Right lobe of liver (tissue), 6 donors: ENCODE data around the gene BCKDHB. TPM values are rescaled to one million over a fixed set of nuclear protein-coding genes. Genes with fewer than 3 reads are reported as not detected.
"Not testable (repeated sequence)": the region's sequence is repeated elsewhere in the genome, so short reads cannot be mapped to it uniquely, and the experiment has no call there.

Source experiments
- ATAC-seq, 4 donors: fragments of 200-7000 bp; cut with Tn5 transposase; one replicate each; pipeline ENCODE4 v1.9.1; 2020; ENCODE audit warnings: mild to moderate bottlenecking in 4 of 4, moderate library complexity in 4 of 4
- DNase-seq, 3 donors: peaks; one replicate each; pipeline ENCODE4 v3.0.0-alpha.2; 2020
- H3K27ac ChIP-seq, 3 donors: fragments of 200-600 bp; one replicate each; pipeline ENCODE4 v1.8.0; 2022
- H3K27me3 ChIP-seq, 2 donors: fragments of 200-600 bp; one replicate each; pipeline ENCODE4 v1.8.0; 2022
- H3K36me3 ChIP-seq, 4 donors: fragments of 200-600 bp; sonication (generic) in 1 of 4; one replicate each; pipeline versions ENCODE4 v1.5.1 to v1.8.0; 2017 to 2022; ENCODE audit warnings: control low read depth in 1 of 4
- H3K4me1 ChIP-seq, 4 donors: fragments of 200-600 bp; sonication (generic) in 1 of 4; one replicate each; pipeline versions ENCODE4 v1.5.1 to v1.8.0; 2017 to 2022; ENCODE audit warnings: control low read depth in 1 of 4
- H3K4me3 ChIP-seq, 3 donors: fragments of 200-600 bp; one replicate each; pipeline ENCODE4 v1.8.0; 2022
- H3K9me3 ChIP-seq, 4 donors: fragments of 200-600 bp; sonication (generic) in 1 of 4; one replicate each; pipeline versions ENCODE4 v1.5.1 to v1.8.0; 2017 to 2022; ENCODE audit warnings: control low read depth in 1 of 4
- POLR2A ChIP-seq: fragments of 450-650 bp; IDR thresholded peaks from one replicate; pipeline ENCODE4 v1.6.1; 2017; ENCODE audit warnings: antibody characterized with exemption, mild to moderate bottlenecking
- WGBS: methylation state at CpG from one replicate; pipeline ENCODE4 v1.1.6; 2018; ENCODE audit warnings: low coverage, low lambda C conversion rate; ENCODE audit not compliant: insufficient coverage; ENCODE audit errors: missing lambda C conversion rate; 5-methylcytosine and 5-hydroxymethylcytosine counted together
- intact Hi-C, 2 donors: fragments of 100-400 bp; cut with DNase I; formaldehyde crosslinking; loops; one replicate each; pipeline versions ENCODE4 v1.11.2 to v1.14.1; 2022
- total RNA-seq, 6 experiments: library from RNA; depleted of rRNA in 2 of 6; stranded (reverse); fragments of >200 nt in 2 of 6; fragmentation: NEBNext Ultra II Directional in 3 of 6; extraction: Animal tissue kit (Norgen Biotek cat#: 25700) in 3 of 6; gene quantifications; one replicate each; pipeline versions ENCODE4 v1.1.0 to v1.2.4, GENCODE V29; 2016 to 2023
- TF ChIP-seq, protein P1 (sequence below), 4 donors: fragments of 200-600 bp in 3 of 4; fragments of 450-650 bp in 1 of 4; IDR thresholded peaks; one replicate each; pipeline versions ENCODE4 v1.5.1 to v1.8.0; 2016 to 2022; ENCODE audit warnings: antibody characterized with exemption in 4 of 4, mild to moderate bottlenecking in 2 of 4
- donor health status: DM: no; HTN: yes; CAD: no.
- donor health status: DM: no; HTN: no; CAD: no.
- donor health status: DM: no; HTN: no; CAD: no.
- donor health status: DM: no; HTN: yes; CAD: no.
- donor health status: DM: no; HTN: yes; CAD: no.

Gene BCKDHB
- total RNA-seq, 6 experiments from 2014 or later = 22.1 to 57.2 (median 43.9) TPM

DNA sequence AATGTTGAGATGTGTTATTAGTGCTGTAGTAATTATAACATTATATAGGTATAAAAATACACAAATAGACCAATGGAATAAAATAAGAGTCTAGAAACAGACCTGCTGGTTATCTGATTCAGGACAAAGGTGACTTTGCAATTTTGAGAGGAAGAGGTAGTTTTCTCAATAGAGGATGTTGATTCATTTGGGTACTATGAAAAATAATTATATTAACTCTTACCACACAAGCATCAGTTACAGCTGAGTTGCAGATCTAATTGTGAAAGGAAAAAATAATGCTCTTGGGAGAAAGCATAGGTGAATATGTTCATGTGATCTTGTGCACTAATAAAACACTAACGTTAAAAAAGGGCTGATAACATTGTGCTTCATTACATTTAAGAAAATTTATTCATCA, 103.0 kb downstream of the BCKDHB start:
- H3K4me1 ChIP-seq = no peaks in the 10 kb centered on the region
- DNase-seq (no peak), ATAC-seq (no peak)
- peaks cover 0 to 4% (median 0%) of the 10 kb centered on the region in 4 donors for H3K36me3 ChIP-seq
- H3K4me3 ChIP-seq = no peak overlapping the region
- H3K9me3 ChIP-seq = no peaks in the 10 kb centered on the region
- 83% methylated on average over 1 of the region's 1 CpG for WGBS
- H3K27me3 ChIP-seq = no peaks in the 10 kb centered on the region
- TF ChIP-seq, protein P1, sequence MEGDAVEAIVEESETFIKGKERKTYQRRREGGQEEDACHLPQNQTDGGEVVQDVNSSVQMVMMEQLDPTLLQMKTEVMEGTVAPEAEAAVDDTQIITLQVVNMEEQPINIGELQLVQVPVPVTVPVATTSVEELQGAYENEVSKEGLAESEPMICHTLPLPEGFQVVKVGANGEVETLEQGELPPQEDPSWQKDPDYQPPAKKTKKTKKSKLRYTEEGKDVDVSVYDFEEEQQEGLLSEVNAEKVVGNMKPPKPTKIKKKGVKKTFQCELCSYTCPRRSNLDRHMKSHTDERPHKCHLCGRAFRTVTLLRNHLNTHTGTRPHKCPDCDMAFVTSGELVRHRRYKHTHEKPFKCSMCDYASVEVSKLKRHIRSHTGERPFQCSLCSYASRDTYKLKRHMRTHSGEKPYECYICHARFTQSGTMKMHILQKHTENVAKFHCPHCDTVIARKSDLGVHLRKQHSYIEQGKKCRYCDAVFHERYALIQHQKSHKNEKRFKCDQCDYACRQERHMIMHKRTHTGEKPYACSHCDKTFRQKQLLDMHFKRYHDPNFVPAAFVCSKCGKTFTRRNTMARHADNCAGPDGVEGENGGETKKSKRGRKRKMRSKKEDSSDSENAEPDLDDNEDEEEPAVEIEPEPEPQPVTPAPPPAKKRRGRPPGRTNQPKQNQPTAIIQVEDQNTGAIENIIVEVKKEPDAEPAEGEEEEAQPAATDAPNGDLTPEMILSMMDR (IDR thresholded peaks at IDR 0.05) = no peak
- no peak for TF ChIP-seq POLR2A
- intact Hi-C loops = no loop called here
- H3K27ac ChIP-seq = no peak overlapping the region

DNA sequence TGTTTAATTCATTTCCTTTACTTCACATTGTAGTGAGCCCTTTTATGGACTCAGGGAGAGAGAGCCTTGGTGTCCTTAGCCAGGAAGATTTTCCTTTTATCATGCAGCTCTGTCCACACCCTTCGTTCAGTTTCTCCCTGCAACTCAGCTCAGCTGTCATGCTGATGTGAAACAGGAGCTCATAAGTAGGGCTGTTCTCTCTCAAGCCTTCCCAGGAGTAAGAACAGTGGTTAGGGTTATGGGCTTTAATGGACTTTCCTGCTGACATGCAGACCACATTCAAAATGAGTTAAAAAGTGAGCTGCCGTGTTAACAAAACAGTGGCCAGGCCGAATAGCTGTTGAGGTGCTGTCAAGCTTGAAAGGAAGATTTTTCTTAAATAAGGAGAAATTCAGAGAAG, 104.1 kb downstream of the BCKDHB start:
- DNase-seq (no peak), ATAC-seq (no peak)
- H3K36me3 ChIP-seq = no peaks in the 10 kb centered on the region
- intact Hi-C loops = no loop called here
- H3K27me3 ChIP-seq = no peaks in the 10 kb centered on the region
- H3K4me1 ChIP-seq = no peaks in the 10 kb centered on the region
- TF ChIP-seq, protein P1 (IDR thresholded peaks at IDR 0.05) = no peak
- TF ChIP-seq POLR2A = no peak
- H3K27ac ChIP-seq = no peak overlapping the region
- no peaks in the 10 kb centered on the region for H3K9me3 ChIP-seq
- no peak overlapping the region for H3K4me3 ChIP-seq
- 67% methylated on average over 3 of the region's 3 CpGs for WGBS

DNA sequence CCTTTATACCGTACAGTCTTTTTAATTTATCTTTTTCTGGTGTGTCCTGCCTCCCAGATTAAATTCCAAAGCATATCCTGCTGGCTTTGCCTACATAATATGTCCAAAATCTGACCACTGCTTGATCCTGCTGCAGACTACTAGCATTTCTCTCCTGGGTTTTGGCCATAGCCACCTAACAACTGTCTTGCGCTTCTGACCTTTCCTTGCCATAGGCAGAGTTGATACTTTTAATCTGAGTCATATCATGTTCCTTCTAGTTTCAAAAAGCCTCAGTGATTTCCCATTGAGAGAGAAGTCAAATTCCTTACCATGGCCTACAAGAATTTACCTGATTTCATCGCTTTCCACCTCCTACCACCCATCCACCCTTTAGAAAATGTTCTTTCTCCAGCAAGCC, 104.8 kb downstream of the BCKDHB start:
- TF ChIP-seq POLR2A = no peak
- TF ChIP-seq, protein P1 (IDR thresholded peaks at IDR 0.05) = no peak
- intact Hi-C loops = no loop called here

DNA sequence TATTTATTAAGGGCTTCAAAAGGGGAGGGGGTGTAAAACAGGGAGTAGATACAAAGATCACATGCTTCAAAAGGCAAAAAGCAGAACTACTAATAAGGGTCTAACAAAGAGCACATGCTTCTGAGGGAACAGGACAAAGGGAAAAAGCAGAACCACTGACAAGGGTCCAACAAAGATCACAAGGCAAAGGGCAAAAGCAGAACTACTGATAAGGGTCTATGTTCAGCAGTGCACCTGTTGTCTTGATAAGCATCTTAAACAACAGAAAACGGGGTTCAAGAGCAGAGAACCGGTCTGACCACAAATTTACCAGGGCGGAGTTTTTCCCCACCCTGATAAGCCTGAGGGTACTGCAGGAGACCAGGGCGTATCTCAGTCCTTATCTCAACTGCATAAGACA, 105.4 kb downstream of the BCKDHB start:
- H3K4me3 ChIP-seq, H3K36me3 ChIP-seq, intact Hi-C loops, H3K4me1 ChIP-seq, DNase-seq, H3K27ac ChIP-seq, ATAC-seq, H3K27me3 ChIP-seq, H3K9me3 ChIP-seq: not testable (repeated sequence)
- WGBS = 67% methylated on average over 4 of the region's 4 CpGs

More for the DNA sequence above, 104.8 kb downstream of the BCKDHB start:
- ATAC-seq = no peak
- 86% methylated on average over 3 of the region's 3 CpGs for WGBS
- H3K27ac ChIP-seq = no peak overlapping the region
- H3K9me3 ChIP-seq = no peaks in the 10 kb centered on the region
- no peaks in the 10 kb centered on the region for H3K4me1 ChIP-seq
- DNase-seq = no peak
- H3K36me3 ChIP-seq = no peaks in the 10 kb centered on the region
- no peaks in the 10 kb centered on the region for H3K27me3 ChIP-seq
- no peak overlapping the region for H3K4me3 ChIP-seq

DNA sequence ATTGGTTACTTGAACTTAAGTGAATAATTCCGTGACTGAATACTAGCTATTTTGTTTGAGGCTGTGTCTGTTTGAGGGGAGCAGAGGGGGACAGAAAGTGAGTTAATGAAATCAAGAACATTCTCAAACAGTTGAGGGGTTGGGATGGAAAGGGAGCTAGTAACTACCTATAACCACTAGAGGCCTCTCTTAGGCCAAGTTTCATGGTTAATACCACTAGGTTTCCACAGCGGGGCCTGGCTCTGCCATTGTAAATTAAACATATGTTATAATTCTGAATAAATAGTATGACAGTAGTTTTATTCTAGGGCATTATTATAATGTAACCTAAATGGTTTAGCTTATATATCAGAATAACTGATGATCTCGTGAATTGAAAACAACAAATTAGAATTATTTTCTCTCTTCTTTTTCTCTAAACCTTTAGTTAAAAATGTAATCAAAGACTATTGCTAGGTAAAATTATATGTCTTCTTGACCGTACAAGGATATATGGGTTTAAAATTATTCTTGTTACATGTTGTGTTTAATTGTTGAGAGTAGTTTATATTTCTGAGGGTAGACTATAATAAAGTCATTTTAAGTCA, 108.1 kb downstream of the BCKDHB start:
- H3K27me3 ChIP-seq = no peaks in the 10 kb centered on the region
- H3K27ac ChIP-seq = no peak overlapping the region
- H3K4me1 ChIP-seq = no peaks in the 10 kb centered on the region
- 41% methylated on average over 4 of the region's 4 CpGs for WGBS
- intact Hi-C loops = no loop called here
- TF ChIP-seq, protein P1 (IDR thresholded peaks at IDR 0.05) = peak; percentile 63 to 76 (median 74)
- TF ChIP-seq POLR2A = no peak
- peak; percentile 89 to 92 (median 90) for ATAC-seq
- H3K4me3 ChIP-seq = no peak overlapping the region
- no peaks in the 10 kb centered on the region for H3K36me3 ChIP-seq
- peak in 1 of 3 donors; percentile 23 for DNase-seq
- no peaks in the 10 kb centered on the region for H3K9me3 ChIP-seq
